ENCODE data around the gene ACIN1.

Gene ACIN1

DNA sequence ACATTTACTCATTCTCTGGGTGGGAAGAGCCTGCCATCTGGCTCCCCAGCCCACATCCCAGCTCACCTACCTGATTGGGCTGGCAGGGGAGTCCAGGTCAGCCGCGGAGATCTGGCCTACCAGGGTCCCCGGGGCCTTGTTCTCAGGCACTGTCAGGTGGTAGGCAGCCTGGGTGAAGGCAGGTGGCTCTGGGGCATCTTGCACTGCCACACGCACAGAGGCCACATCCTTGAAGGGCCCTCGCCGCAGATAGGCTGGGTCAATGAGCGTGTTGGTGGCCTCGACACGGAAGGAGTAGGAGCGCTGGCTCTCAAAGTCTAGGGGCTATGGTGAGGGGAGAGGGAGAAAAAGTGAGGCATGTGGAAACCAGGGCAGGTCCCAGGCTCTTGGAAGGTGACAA, 41.5 kb downstream of the ACIN1 start:
- no peak for DNase-seq (ENCODE audit: low read depth)
- TF ChIP-seq, protein P1, sequence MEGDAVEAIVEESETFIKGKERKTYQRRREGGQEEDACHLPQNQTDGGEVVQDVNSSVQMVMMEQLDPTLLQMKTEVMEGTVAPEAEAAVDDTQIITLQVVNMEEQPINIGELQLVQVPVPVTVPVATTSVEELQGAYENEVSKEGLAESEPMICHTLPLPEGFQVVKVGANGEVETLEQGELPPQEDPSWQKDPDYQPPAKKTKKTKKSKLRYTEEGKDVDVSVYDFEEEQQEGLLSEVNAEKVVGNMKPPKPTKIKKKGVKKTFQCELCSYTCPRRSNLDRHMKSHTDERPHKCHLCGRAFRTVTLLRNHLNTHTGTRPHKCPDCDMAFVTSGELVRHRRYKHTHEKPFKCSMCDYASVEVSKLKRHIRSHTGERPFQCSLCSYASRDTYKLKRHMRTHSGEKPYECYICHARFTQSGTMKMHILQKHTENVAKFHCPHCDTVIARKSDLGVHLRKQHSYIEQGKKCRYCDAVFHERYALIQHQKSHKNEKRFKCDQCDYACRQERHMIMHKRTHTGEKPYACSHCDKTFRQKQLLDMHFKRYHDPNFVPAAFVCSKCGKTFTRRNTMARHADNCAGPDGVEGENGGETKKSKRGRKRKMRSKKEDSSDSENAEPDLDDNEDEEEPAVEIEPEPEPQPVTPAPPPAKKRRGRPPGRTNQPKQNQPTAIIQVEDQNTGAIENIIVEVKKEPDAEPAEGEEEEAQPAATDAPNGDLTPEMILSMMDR (conservative IDR thresholded peaks at IDR 0.05; ENCODE audit: low read length), result no peak
- no peak overlapping the region for H3K4me3 ChIP-seq (ENCODE audit: low read length)

DNA sequence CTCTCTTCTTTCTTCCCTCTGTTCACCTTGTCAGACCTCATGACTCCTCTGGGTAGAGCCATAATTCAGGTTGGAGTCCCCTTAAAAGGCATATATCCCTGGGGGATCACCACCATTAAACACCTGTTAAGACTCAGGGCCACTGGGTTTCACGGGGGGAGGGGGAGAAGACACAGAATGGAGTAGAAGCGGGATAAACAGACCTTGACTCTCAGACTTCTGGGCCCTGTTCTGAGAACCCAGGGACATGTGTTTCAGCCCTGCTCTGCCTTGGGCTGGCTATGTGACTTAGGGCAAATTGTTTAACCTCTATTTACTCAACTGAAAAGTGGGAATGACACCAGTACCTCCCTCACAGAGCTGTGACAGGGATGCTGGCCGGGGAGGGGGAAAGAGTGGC, 42.3 kb downstream of the ACIN1 start:
- no peak overlapping the region for H3K4me3 ChIP-seq (ENCODE audit: low read length)
- DNase-seq (ENCODE audit: low read depth), result no peak
- TF ChIP-seq, protein P1 (conservative IDR thresholded peaks at IDR 0.05; ENCODE audit: low read length), result no peak

DNA sequence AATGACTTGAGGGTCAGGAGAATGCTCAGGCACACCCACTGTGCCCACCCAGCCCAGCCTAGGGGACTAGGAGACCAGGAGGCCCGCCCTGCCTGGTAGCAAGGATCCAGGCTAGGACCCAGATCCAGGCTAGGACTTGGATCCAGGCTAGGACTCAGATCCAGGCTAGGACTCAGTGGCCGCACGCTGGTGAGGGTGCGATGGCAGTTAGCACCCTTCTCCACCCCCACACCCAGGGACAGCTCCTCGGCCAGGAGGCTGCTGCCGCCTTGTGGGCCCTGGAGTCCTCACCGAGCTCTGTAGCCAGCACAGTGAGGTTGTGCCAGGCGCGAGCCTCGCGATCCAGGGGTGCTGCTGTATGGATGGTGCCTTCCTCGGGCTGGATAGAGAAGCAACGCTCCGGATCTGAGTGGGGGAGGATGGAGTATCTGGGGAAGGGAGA, 42.7 kb downstream of the ACIN1 start:
- no peak overlapping the region for H3K4me3 ChIP-seq (ENCODE audit: low read length)
- TF ChIP-seq, protein P1 (conservative IDR thresholded peaks at IDR 0.05; ENCODE audit: low read length), result peak; percentile 12
- no peak for DNase-seq (ENCODE audit: low read depth)

DNA sequence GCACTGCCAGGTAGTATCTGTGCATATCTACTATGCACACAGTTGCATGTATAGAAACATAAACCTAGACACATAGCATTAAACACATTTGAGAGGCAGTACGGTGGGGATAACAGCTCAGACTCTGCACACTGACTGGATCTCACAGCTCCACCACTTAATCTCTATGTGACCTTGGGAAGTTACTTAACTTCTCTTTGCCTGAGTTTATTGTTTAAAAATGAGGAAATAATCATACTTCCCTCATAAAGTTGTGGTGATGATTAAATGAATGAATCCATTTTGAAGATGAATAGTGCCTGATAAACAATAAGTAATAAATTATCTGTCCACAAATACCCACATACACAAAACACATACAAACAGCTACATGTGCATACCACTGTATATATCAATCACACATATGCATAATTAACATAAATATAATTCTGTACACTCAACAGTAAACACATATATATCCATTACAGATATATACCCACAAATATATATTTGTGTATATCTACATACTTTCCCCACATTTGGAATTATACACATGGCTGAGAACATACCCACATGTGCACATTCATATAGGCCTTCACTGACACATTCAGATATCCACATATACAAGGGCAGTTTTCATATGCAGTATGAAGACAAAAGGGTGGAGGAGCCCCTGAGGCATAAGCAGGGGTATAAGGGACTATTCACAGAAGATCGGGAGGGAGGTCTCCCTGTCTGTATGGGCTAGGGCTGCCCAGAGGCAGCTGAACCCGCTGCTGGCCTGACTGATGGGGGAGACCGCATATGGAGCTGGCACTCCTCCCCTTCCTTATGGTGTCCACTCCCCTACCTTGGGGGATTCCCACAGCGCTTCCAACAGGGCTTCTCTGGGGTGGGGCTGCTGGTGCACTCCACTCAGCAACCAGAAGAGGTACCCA, 43.5 kb downstream of the ACIN1 start:
- DNase-seq (ENCODE audit: low read depth), result no peak
- H3K4me3 ChIP-seq (ENCODE audit: low read length), result no peak overlapping the region
- TF ChIP-seq, protein P1 (conservative IDR thresholded peaks at IDR 0.05; ENCODE audit: low read length), result no peak

DNA sequence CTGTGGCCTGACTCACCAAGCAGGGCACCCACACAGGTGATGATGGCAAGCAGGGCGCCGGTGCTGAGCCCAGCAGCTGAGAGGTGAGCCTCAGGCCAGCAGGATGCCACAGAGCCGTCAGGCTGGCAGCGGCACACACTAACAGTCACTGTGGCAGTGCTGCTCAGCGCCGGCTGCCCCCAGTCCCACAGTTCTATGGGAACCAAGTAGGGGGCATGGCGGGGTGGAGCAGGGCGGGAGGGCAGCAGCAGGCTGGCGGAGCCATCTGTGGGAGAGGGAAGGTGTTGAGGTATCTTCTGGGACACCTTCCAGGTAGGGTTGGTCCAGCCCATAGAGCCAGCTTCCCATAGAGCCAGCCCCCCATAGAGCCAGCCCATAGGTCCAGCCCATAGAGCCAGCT, 45.9 kb downstream of the ACIN1 start:
- no peak for DNase-seq (ENCODE audit: low read depth)
- no peak overlapping the region for H3K4me3 ChIP-seq (ENCODE audit: low read length)
- TF ChIP-seq, protein P1 (conservative IDR thresholded peaks at IDR 0.05; ENCODE audit: low read length), result no peak

DNA sequence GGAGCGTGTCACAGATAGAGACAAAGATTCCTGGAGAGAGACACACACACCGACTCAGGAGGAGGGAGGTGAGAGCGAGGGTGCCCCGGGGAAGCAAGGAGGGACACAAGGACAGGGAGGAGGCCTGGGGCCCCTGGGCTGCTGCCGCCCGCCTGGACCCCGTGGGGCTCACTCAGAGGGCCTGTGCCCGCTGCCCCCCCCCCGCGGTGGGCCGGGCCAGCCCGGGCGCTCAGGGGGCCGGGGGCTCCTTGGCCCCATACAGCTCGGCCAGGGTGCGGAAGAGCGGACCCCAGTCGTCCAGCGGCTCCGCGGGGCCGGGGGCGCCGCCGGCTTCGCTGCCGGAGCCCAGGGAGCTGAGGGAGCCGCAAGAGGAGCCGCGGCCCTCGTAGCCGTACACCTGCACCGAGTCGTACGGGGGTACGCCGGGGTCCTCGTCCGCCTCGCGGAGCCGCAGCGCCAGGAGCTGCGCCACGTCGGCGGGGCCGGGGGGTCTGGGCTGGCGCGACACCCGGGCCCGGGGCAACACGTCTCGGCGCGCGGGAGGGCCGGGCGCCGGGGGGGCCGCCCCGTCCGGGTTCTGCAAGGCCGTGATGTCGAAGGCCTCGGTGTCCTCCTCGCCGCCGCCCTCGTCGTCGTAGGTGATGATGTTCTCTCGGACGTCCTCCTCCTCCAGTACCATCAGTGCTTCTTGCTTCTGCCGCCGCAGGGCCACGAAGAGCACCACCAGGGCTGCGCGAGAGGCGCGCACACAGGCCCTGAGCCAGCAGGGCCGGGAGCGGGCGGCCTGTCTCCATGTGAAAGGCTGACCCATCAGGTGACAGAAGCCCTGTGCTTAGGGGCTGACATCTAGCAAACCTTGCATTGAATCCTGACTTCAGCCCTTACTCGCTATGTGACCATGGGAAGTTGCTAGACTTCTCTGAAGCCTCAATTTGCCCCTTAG, 46.9 kb downstream of the ACIN1 start:
- no peak overlapping the region for H3K4me3 ChIP-seq (ENCODE audit: low read length)
- TF ChIP-seq, protein P1 (conservative IDR thresholded peaks at IDR 0.05; ENCODE audit: low read length), result no peak
- DNase-seq (ENCODE audit: low read depth), result no peak

Measured in AG10803 (cell line).